IPS-11a (cell line): ENCODE results near the gene CRHR2.
A peak's percentile ranks its signal among the peaks of the same experiment; 100 is the strongest.

Source experiments
- H3K4me3 ChIP-seq: one replicate; pipeline ENCODE4 v1.5.1; 2013; ENCODE audit warnings: low read depth, low read length, control low read depth

Gene CRHR2

GRCh38 chr7:30683306-30683705, 1.1 kb upstream of the CRHR2 start:
- H3K4me3 ChIP-seq, result no peak overlapping the region

GRCh38 chr7:30681815-30682211, 443 bp downstream of the CRHR2 start:
- H3K4me3 ChIP-seq, result peak overlapping the region; percentile 41

GRCh38 chr7:30681331-30681797, 892 bp downstream of the CRHR2 start:
- peak overlapping the region; percentile 41 for H3K4me3 ChIP-seq

- no peak overlapping the region for H3K4me3 ChIP-seq
Measured at GRCh38 chr7:30679664-30680063, 2.6 kb downstream of the CRHR2 start.

GRCh38 chr7:30678805-30679204, 3.5 kb downstream of the CRHR2 start:
- H3K4me3 ChIP-seq, result no peak overlapping the region

GRCh38 chr7:30674876-30675275, 7.4 kb downstream of the CRHR2 start:
- no peak overlapping the region for H3K4me3 ChIP-seq

GRCh38 chr7:30674420-30674819, 7.8 kb downstream of the CRHR2 start:
- no peak overlapping the region for H3K4me3 ChIP-seq

- no peak overlapping the region for H3K4me3 ChIP-seq
Measured at GRCh38 chr7:30671793-30672465, 10.3 kb downstream of the CRHR2 start.

GRCh38 chr7:30668102-30668501, 14.2 kb downstream of the CRHR2 start:
- no peak overlapping the region for H3K4me3 ChIP-seq

GRCh38 chr7:30667172-30667571, 15.1 kb downstream of the CRHR2 start:
- no peak overlapping the region for H3K4me3 ChIP-seq

- H3K4me3 ChIP-seq, result no peak overlapping the region
Measured at GRCh38 chr7:30665449-30665848, 16.8 kb downstream of the CRHR2 start.

- no peak overlapping the region for H3K4me3 ChIP-seq
Measured at GRCh38 chr7:30665043-30665442, 17.2 kb downstream of the CRHR2 start.

GRCh38 chr7:30664184-30664885, 17.9 kb downstream of the CRHR2 start:
- H3K4me3 ChIP-seq, result no peak overlapping the region

GRCh38 chr7:30663414-30663813, 18.8 kb downstream of the CRHR2 start:
- no peak overlapping the region for H3K4me3 ChIP-seq

- no peak overlapping the region for H3K4me3 ChIP-seq
Measured at GRCh38 chr7:30662431-30662939, 19.8 kb downstream of the CRHR2 start.

- no peak overlapping the region for H3K4me3 ChIP-seq
Measured at GRCh38 chr7:30661926-30662325, 20.3 kb downstream of the CRHR2 start.

- no peak overlapping the region for H3K4me3 ChIP-seq
Measured at GRCh38 chr7:30660331-30661255, 21.7 kb downstream of the CRHR2 start.

GRCh38 chr7:30659312-30659711, 22.9 kb downstream of the CRHR2 start:
- H3K4me3 ChIP-seq, result no peak overlapping the region

- H3K4me3 ChIP-seq, result no peak overlapping the region
Measured at GRCh38 chr7:30658479-30659074, 23.7 kb downstream of the CRHR2 start.

- no peak overlapping the region for H3K4me3 ChIP-seq
Measured at GRCh38 chr7:30657131-30657530, 25.1 kb downstream of the CRHR2 start.
